ENCODE data around the gene ZNF423. TPM values are rescaled to one million over a fixed set of nuclear protein-coding genes. Genes with fewer than 3 reads are reported as not detected.

Gene ZNF423
- polyA plus RNA-seq, 1 of the 3 experiments (the other 2 are of a cell fraction), result 1.2 TPM

DNA sequence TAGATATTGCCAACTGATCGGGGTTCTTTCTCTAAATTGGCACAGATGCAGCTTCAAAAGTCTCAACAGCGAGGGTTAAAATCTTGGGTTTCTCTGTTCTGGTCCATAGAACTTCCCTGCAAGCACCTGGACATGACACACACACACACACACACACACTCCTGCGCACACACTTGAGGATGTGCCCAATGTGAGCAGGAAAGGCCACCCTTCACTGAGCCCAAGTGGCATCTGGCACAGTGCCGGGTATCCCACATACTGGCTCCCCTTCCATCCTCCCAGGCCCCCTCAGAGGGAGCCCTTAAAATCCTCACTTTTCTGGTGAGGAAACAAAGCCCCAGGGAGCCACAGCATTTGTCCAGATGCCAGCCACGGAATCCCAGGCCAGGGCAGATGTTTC lies 55.5 kb downstream of the ZNF423 start:
- Histone ChIP-seq H3K4me3 (ENCODE audit: low read depth in 2 of 2, low read length in 1 of 2) (no peak overlapping the region), H3K9ac (no peak overlapping the region), H3K4me2 (no peak overlapping the region), H3K27ac (ENCODE audit: low read depth in 2 of 2, low read length in 1 of 2) (no peak overlapping the region), H3K9me3 (no peaks in the 10 kb centered on the region), H3K27me3 (ENCODE audit: insufficient read depth) (no peaks in the 10 kb centered on the region), H2AFZ (ENCODE audit: low read depth) (no peak overlapping the region), H4K20me1 (ENCODE audit: insufficient read depth) (no peaks in the 10 kb centered on the region), H3K4me1 (ENCODE audit: control insufficient read depth in 1 of 2, insufficient read depth in 2 of 2, low read depth in 1 of 2, low read length in 1 of 2) (peaks cover 0 to 8% of the 10 kb centered on the region in 2 experiments; a peak in 1 of 4 replicates), H3K36me3 (replicated peaks in 1 of 2; ENCODE audit: control insufficient read depth in 1 of 2, insufficient read depth in 2 of 2, low read length in 1 of 2) (no peaks in the 10 kb centered on the region), H3F3A (replicated peaks; ENCODE audit: insufficient read depth) (no peaks in the 10 kb centered on the region), H3K9me2 (no peaks in the 10 kb centered on the region), H3K79me2 (ENCODE audit: insufficient read depth) (no peaks in the 10 kb centered on the region)
- no peak for TF ChIP-seq NRF1 (IDR thresholded peaks at IDR 0.05; ENCODE audit: low read depth, low read length)
- TF ChIP-seq, protein P1, sequence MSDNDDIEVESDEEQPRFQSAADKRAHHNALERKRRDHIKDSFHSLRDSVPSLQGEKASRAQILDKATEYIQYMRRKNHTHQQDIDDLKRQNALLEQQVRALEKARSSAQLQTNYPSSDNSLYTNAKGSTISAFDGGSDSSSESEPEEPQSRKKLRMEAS (IDR thresholded peaks at IDR 0.05; ENCODE audit: low read depth), result no peak
- TF ChIP-seq GABPA (IDR thresholded peaks at IDR 0.05; ENCODE audit: low read depth), result no peak
- TF ChIP-seq EP300 (IDR thresholded peaks at IDR 0.05; ENCODE audit: borderline replicate concordance in 1 of 2, low read depth in 1 of 2, low read length in 1 of 2), result no peak
- no peak for TF ChIP-seq RCOR1 (IDR thresholded peaks at IDR 0.05; ENCODE audit: low read length)
- TF ChIP-seq RFX5 (IDR thresholded peaks at IDR 0.05; ENCODE audit: low read length), result no peak
- CTCF ChIA-PET, result interaction anchor here (1.0 to 2.8 kb wide), 4 partner anchors 9 to 393 kb away, joined by 3 to 6 read pairs (median 4); no protein-coding TSS in a partner anchor
- POLR2A ChIA-PET, result interaction anchor here (0.6 to 1.2 kb wide), 2 partner anchors 12 to 102 kb away, joined by 3 to 4 read pairs; no protein-coding TSS in a partner anchor
- 40% methylated on average over 4 of the region's 5 CpGs for WGBS (ENCODE audit: low lambda C conversion rate)
- DNase-seq, result no peak

DNA sequence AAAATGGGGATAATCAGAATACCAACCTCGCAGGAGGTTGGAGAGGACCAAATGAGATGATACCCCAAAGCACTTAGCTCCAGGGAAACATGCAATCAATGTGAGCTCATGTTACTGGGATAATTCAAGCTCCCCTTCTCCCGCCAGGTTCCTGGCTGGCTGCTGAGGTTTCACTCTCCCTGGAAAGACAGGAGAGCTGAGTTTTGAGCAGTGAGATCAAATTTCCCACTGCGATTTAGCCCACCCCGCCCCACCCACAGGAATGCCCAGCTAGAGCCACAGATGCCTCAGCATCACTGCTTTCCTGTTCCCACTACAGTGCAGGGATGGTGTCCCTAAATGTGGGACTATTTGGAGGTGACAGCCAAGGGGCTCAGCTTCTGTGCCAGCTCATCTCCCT lies 56.7 kb downstream of the ZNF423 start:
- Histone ChIP-seq H3K9ac (no peak overlapping the region), H3K4me3 (ENCODE audit: low read depth in 2 of 2, low read length in 1 of 2) (no peak overlapping the region), H3K4me1 (ENCODE audit: control insufficient read depth in 1 of 2, insufficient read depth in 2 of 2, low read depth in 1 of 2, low read length in 1 of 2) (peaks cover 0 to 8% of the 10 kb centered on the region in 2 experiments; a peak in 1 of 4 replicates), H3F3A (replicated peaks; ENCODE audit: insufficient read depth) (no peaks in the 10 kb centered on the region), H3K27me3 (ENCODE audit: insufficient read depth) (no peaks in the 10 kb centered on the region), H3K79me2 (ENCODE audit: insufficient read depth) (no peaks in the 10 kb centered on the region), H4K20me1 (ENCODE audit: insufficient read depth) (no peaks in the 10 kb centered on the region), H3K36me3 (replicated peaks in 1 of 2; ENCODE audit: control insufficient read depth in 1 of 2, insufficient read depth in 2 of 2, low read length in 1 of 2) (no peaks in the 10 kb centered on the region), H3K27ac (ENCODE audit: low read depth in 2 of 2, low read length in 1 of 2) (no peak overlapping the region), H3K9me2 (no peaks in the 10 kb centered on the region), H3K9me3 (no peaks in the 10 kb centered on the region), H2AFZ (ENCODE audit: low read depth) (no peak overlapping the region), H3K4me2 (no peak overlapping the region)
- 42% methylated on average over 4 of the region's 4 CpGs for WGBS (ENCODE audit: low lambda C conversion rate)
- POLR2A ChIA-PET, result no interaction called here
- CTCF ChIA-PET, result interaction anchor here (0.5 to 2.8 kb wide), 3 partner anchors 123 to 392 kb away, joined by 3 to 6 read pairs (median 3); no protein-coding TSS in a partner anchor
- DNase-seq, result no peak
- TF ChIP-seq, protein P2, sequence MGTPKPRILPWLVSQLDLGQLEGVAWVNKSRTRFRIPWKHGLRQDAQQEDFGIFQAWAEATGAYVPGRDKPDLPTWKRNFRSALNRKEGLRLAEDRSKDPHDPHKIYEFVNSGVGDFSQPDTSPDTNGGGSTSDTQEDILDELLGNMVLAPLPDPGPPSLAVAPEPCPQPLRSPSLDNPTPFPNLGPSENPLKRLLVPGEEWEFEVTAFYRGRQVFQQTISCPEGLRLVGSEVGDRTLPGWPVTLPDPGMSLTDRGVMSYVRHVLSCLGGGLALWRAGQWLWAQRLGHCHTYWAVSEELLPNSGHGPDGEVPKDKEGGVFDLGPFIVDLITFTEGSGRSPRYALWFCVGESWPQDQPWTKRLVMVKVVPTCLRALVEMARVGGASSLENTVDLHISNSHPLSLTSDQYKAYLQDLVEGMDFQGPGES (IDR thresholded peaks at IDR 0.05; ENCODE audit: low read depth, low read length), result no peak
- TF ChIP-seq, protein P3, sequence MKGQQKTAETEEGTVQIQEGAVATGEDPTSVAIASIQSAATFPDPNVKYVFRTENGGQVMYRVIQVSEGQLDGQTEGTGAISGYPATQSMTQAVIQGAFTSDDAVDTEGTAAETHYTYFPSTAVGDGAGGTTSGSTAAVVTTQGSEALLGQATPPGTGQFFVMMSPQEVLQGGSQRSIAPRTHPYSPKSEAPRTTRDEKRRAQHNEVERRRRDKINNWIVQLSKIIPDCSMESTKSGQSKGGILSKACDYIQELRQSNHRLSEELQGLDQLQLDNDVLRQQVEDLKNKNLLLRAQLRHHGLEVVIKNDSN (IDR thresholded peaks at IDR 0.05; ENCODE audit: borderline replicate concordance, low read depth), result no peak
- TF ChIP-seq, protein P4, sequence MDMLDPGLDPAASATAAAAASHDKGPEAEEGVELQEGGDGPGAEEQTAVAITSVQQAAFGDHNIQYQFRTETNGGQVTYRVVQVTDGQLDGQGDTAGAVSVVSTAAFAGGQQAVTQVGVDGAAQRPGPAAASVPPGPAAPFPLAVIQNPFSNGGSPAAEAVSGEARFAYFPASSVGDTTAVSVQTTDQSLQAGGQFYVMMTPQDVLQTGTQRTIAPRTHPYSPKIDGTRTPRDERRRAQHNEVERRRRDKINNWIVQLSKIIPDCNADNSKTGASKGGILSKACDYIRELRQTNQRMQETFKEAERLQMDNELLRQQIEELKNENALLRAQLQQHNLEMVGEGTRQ (IDR thresholded peaks at IDR 0.05; ENCODE audit: borderline replicate concordance, low read depth, low read length), result no peak
- TF ChIP-seq, protein P5, sequence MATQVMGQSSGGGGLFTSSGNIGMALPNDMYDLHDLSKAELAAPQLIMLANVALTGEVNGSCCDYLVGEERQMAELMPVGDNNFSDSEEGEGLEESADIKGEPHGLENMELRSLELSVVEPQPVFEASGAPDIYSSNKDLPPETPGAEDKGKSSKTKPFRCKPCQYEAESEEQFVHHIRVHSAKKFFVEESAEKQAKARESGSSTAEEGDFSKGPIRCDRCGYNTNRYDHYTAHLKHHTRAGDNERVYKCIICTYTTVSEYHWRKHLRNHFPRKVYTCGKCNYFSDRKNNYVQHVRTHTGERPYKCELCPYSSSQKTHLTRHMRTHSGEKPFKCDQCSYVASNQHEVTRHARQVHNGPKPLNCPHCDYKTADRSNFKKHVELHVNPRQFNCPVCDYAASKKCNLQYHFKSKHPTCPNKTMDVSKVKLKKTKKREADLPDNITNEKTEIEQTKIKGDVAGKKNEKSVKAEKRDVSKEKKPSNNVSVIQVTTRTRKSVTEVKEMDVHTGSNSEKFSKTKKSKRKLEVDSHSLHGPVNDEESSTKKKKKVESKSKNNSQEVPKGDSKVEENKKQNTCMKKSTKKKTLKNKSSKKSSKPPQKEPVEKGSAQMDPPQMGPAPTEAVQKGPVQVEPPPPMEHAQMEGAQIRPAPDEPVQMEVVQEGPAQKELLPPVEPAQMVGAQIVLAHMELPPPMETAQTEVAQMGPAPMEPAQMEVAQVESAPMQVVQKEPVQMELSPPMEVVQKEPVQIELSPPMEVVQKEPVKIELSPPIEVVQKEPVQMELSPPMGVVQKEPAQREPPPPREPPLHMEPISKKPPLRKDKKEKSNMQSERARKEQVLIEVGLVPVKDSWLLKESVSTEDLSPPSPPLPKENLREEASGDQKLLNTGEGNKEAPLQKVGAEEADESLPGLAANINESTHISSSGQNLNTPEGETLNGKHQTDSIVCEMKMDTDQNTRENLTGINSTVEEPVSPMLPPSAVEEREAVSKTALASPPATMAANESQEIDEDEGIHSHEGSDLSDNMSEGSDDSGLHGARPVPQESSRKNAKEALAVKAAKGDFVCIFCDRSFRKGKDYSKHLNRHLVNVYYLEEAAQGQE (IDR thresholded peaks at IDR 0.05; ENCODE audit: low read depth, low read length), result no peak
- TF ChIP-seq FOSL2 (IDR thresholded peaks at IDR 0.05; ENCODE audit: borderline replicate concordance, low read depth) (no peak), RCOR1 (IDR thresholded peaks at IDR 0.05; ENCODE audit: low read length) (no peak), TCF12 (IDR thresholded peaks at IDR 0.05) (no peak), RAD21 (IDR thresholded peaks at IDR 0.05; ENCODE audit: low read length) (no peak), GATA2 (CRISPR knock-in tag; IDR thresholded peaks at IDR 0.05) (no peak), YY1 (IDR thresholded peaks at IDR 0.05; ENCODE audit: low read depth) (no peak), MEF2A (IDR thresholded peaks at IDR 0.05; ENCODE audit: borderline replicate concordance, low read depth) (no peak), RXRA (IDR thresholded peaks at IDR 0.05; ENCODE audit: borderline replicate concordance, low read depth) (no peak), SMC3 (IDR thresholded peaks at IDR 0.05; ENCODE audit: low read depth, low read length) (no peak)
- TF ChIP-seq, protein P6, sequence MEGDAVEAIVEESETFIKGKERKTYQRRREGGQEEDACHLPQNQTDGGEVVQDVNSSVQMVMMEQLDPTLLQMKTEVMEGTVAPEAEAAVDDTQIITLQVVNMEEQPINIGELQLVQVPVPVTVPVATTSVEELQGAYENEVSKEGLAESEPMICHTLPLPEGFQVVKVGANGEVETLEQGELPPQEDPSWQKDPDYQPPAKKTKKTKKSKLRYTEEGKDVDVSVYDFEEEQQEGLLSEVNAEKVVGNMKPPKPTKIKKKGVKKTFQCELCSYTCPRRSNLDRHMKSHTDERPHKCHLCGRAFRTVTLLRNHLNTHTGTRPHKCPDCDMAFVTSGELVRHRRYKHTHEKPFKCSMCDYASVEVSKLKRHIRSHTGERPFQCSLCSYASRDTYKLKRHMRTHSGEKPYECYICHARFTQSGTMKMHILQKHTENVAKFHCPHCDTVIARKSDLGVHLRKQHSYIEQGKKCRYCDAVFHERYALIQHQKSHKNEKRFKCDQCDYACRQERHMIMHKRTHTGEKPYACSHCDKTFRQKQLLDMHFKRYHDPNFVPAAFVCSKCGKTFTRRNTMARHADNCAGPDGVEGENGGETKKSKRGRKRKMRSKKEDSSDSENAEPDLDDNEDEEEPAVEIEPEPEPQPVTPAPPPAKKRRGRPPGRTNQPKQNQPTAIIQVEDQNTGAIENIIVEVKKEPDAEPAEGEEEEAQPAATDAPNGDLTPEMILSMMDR (IDR thresholded peaks at IDR 0.05), result no peak
